Endothelial cell of umbilical vein (primary cell): ENCODE results near the gene SCGB3A1.

Experiments used
- CTCF ChIP-seq, 2 donors: IDR thresholded peaks; 1 replicate in 1 of 2; 2 replicates in 1 of 2; pipeline ENCODE4 v1.5.1; 2011; ENCODE audit warnings: low read length in 2 of 2, mild to moderate bottlenecking in 2 of 2, moderate library complexity in 2 of 2, control low read depth in 1 of 2, inconsistent platforms in 1 of 2, low read depth in 1 of 2; ENCODE audit not compliant: insufficient read depth in 1 of 2; ENCODE audit errors: extremely low read depth in 1 of 2
- JUN ChIP-seq: IDR thresholded peaks from 2 replicates; pipeline ENCODE4 v1.6.1; 2011; ENCODE audit warnings: borderline replicate concordance, low read depth; ENCODE audit not compliant: insufficient read length, insufficient read depth
- POLR2A ChIP-seq: IDR thresholded peaks from 2 replicates; pipeline ENCODE4 v1.6.1; 2012; ENCODE audit warnings: low read depth, mild to moderate bottlenecking, control low read depth, low read length

- TF ChIP-seq JUN = no peak
- TF ChIP-seq POLR2A = no peak
- no peak for TF ChIP-seq CTCF (IDR thresholded peaks at IDR 0.05; ENCODE audit: extremely low read depth in 1 of 2, insufficient read depth in 1 of 2, low read depth in 1 of 2, low read length in 2 of 2)
These were observed 1.3 kb downstream of the SCGB3A1 start for GRCh38 chr5:180589771-180590542.
